ENCODE data around the gene UBXN10. TPM values are rescaled to one million over a fixed set of nuclear protein-coding genes. Genes with fewer than 3 reads are reported as not detected.
"Not testable (repeated sequence)": the region's sequence is repeated elsewhere in the genome, so short reads cannot be mapped to it uniquely, and the experiment has no call there.

The UBXN10 gene
- total RNA-seq, 4 donors from 2014 or later, result 0.94 to 5.7 (median 2.2) TPM

DNA sequence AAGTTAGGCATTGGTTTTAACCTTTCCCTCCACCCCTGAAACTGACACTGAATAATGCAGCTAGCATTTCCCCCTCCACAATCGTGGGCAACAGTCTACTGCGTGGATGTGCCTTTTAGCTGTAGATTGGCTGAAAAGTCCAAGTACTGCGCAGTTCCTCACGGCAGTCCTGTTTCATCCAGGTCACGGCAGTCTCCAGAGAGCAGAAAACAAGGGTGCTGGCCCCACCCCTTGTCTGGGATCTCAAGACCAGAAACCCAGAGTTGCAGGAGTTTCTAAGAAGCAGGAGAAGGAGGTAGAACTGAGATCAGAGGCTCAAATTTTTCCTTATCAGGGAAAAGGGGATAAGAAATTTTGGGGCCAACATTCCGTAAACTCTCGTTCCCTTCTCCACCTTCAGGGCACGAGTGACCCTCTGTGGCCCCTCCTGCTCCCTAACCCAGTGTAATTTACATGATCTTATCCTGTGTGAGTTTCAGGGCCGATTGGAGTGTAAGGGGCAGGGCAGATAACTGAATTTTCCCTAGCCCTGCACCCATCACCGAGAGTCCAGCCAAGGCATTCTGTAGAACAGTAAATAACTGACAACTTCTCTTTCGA, 26.3 kb downstream of the UBXN10 start:
- Histone ChIP-seq H3K27ac (no peak overlapping the region), H3K9me3 (no peaks in the 10 kb centered on the region), H3K36me3 (no peaks in the 10 kb centered on the region), H3K4me1 (peaks cover 0 to 22% (median 7%) of the 10 kb centered on the region in 4 donors), H3K4me3 (no peak overlapping the region), H3K27me3 (no peaks in the 10 kb centered on the region)
- no peak for TF ChIP-seq POLR2A (IDR thresholded peaks at IDR 0.05)
- TF ChIP-seq, protein P1, sequence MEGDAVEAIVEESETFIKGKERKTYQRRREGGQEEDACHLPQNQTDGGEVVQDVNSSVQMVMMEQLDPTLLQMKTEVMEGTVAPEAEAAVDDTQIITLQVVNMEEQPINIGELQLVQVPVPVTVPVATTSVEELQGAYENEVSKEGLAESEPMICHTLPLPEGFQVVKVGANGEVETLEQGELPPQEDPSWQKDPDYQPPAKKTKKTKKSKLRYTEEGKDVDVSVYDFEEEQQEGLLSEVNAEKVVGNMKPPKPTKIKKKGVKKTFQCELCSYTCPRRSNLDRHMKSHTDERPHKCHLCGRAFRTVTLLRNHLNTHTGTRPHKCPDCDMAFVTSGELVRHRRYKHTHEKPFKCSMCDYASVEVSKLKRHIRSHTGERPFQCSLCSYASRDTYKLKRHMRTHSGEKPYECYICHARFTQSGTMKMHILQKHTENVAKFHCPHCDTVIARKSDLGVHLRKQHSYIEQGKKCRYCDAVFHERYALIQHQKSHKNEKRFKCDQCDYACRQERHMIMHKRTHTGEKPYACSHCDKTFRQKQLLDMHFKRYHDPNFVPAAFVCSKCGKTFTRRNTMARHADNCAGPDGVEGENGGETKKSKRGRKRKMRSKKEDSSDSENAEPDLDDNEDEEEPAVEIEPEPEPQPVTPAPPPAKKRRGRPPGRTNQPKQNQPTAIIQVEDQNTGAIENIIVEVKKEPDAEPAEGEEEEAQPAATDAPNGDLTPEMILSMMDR (IDR thresholded peaks at IDR 0.05), result no peak
- no peak for DNase-seq

DNA sequence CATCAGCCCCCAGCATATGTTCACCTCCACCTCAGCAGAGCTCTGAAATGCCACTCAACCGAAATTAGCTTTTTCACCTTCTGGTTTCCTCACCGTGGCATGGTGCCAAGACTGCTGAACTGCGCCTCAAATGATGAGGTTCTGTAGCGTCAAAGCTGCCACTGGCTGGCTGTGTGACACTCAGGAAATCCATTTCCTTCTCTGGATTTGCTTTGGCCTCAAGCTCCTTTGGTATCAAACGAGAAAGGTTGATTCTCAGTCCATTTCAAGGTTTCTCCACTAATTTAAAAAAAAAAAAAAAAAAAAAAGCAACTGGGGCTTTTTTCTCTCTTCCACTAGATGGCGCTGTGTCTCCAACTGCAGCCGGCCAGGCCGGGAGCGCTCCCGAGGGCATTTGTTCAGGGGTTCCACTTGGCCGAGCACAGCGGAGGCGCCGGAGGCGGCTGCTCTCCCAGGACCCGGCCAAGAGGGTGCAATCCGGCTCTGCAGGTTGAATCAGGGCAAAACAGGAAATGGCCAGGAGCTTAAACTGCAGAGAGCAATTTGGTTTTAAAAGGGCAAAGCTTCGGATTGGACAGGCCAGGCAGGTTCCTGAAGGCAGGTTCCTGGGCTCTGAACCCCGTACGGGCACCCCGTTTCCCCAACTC, 26.9 kb downstream of the UBXN10 start:
- no peak overlapping the region for H3K27ac ChIP-seq
- H3K27me3 ChIP-seq, result no peaks in the 10 kb centered on the region
- H3K9me3 ChIP-seq, result no peaks in the 10 kb centered on the region
- peak overlapping the region in 2 of 4 donors; percentile 0 to 1 for H3K4me3 ChIP-seq
- no peak for TF ChIP-seq POLR2A (IDR thresholded peaks at IDR 0.05)
- TF ChIP-seq, protein P1 (IDR thresholded peaks at IDR 0.05), result peak; percentile 39 to 83 (median 57)
- no peaks in the 10 kb centered on the region for H3K36me3 ChIP-seq
- peak; percentile 67 to 85 (median 78) for DNase-seq
- H3K4me1 ChIP-seq, result peaks cover 0 to 22% (median 7%) of the 10 kb centered on the region in 4 donors

DNA sequence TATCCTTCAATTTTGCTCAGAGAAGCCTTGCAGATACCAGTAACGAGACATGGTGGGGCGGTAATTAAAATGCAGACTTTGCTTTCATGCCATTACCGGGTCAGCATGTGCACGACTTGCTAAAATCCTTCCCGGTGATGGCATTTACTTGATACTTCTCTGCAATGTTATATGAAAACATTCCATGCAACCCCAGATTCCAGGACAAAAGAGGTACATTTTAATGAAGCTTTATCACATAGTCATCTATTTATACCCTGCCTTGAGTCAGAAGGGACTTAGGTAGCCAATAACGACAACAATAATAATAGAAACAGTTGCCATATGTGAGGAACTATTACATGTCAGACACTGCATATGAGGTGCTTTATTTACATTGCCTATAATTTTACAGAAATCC, 29.8 kb downstream of the UBXN10 start:
- Histone ChIP-seq H3K9me3 (no peaks in the 10 kb centered on the region), H3K27me3 (no peaks in the 10 kb centered on the region), H3K4me1 (peaks cover 0 to 22% (median 7%) of the 10 kb centered on the region in 4 donors), H3K4me3 (no peak overlapping the region), H3K36me3 (no peaks in the 10 kb centered on the region), H3K27ac (no peak overlapping the region)
- TF ChIP-seq, protein P1 (IDR thresholded peaks at IDR 0.05), result no peak
- TF ChIP-seq POLR2A (IDR thresholded peaks at IDR 0.05), result no peak
- no peak for DNase-seq

DNA sequence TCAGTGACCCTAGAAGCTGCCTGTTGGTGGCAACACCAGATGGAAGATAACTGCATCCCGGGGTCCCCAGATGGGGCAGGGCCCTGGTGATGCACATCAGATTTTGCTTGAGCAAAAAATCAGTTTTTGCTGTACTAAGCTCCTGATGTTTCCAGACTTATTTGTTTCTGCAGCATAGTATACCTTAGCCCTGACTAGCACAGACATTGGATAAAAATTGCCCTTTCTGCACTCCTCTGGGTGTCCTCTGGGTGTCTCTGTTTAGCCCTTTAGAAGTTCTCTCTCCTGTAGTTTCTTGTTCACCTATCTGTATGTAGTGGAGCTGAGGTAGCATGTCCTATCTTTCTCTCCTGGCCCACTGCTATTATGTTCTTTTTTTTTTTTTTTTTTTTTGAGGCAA, 30.7 kb downstream of the UBXN10 start:
- Histone ChIP-seq H3K36me3 (no peaks in the 10 kb centered on the region), H3K9me3 (no peaks in the 10 kb centered on the region), H3K27ac (no peak overlapping the region), H3K4me1 (peaks cover 0 to 17% (median 7%) of the 10 kb centered on the region in 4 donors), H3K4me3 (no peak overlapping the region), H3K27me3 (no peaks in the 10 kb centered on the region)
- TF ChIP-seq POLR2A (IDR thresholded peaks at IDR 0.05), result no peak
- TF ChIP-seq, protein P1 (IDR thresholded peaks at IDR 0.05), result peak in 4 of 6 experiments; percentile 24 to 74 (median 66)
- DNase-seq, result no peak

DNA sequence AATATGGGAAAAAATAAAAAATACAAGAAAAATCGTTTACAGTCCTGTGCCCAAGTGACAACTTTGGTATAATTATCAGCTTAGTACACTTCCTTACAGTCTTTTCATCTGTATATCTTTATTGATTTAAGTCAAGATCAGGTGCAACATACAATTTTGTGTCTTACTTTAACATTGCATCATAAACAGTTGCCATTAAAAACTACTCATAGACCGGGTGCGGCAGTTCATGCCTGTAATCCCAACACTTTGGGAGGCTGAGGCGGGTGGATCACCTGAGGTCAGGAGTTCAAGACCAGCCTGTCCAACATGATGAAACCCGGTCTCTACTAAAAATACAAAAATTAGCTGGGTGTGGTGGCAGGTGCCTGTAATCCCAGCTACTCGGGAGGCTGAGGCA, 33.2 kb downstream of the UBXN10 start:
- DNase-seq, H3K4me3 ChIP-seq, H3K9me3 ChIP-seq, H3K27me3 ChIP-seq, H3K36me3 ChIP-seq, H3K27ac ChIP-seq, H3K4me1 ChIP-seq: not testable (repeated sequence)

DNA sequence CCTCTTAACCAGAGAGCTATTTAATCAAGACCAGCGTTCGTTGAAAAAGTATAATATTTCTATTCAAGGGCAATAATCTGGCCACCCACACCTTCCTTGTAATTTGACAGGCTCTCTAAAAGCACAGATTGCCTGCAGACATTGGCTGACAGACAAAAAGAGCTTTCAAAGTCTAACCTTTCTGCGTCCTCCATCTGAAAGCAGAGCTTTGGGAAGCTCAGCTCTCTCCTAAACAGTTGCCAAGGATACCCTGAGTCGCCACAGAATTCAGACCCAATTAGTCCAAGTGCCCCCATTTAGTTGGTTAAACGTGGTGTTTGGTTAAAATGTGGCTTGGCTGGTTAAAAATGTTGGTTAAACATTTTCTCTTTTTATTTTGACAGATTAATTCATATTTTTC, 34.1 kb downstream of the UBXN10 start:
- H3K4me3 ChIP-seq, result no peak overlapping the region
- H3K4me1 ChIP-seq, result no peaks in the 10 kb centered on the region
- H3K9me3 ChIP-seq, result no peaks in the 10 kb centered on the region
- H3K27ac ChIP-seq, result no peak overlapping the region
- no peaks in the 10 kb centered on the region for H3K27me3 ChIP-seq
- H3K36me3 ChIP-seq, result no peaks in the 10 kb centered on the region
- no peak for DNase-seq
- TF ChIP-seq, protein P1 (IDR thresholded peaks at IDR 0.05), result no peak
- no peak for TF ChIP-seq POLR2A (IDR thresholded peaks at IDR 0.05)
